KOPT-K1 (cell line): ENCODE results near the gene RPL14.

Experiments
- H3K27ac ChIP-seq: fragments of 200-600 bp; sonication (generic); 2 replicates; pipeline ENCODE4 v1.5.1; 2016; ENCODE audit warnings: antibody characterized with exemption, mild to moderate bottlenecking, low read depth, low read length; ENCODE audit not compliant: poor library complexity, severe bottlenecking
- H3K36me3 ChIP-seq: fragments of 200-600 bp; sonication (generic); 2 replicates; pipeline ENCODE4 v1.5.1; 2017; ENCODE audit warnings: antibody characterized with exemption, mild to moderate bottlenecking, low read length, moderate library complexity; ENCODE audit not compliant: insufficient read depth
- H3K9me3 ChIP-seq: fragments of 200-600 bp; sonication (generic); 2 replicates; pipeline ENCODE4 v1.5.1; 2017; ENCODE audit warnings: antibody characterized with exemption, low read length, mild to moderate bottlenecking; ENCODE audit not compliant: insufficient read depth, poor library complexity, severe bottlenecking

RPL14 gene

GRCh38 chr3:40487172-40487571 is 30.0 kb downstream of the RPL14 start:
- Histone ChIP-seq H3K36me3 (no peaks in the 10 kb centered on the region), H3K27ac (no peak overlapping the region)

GRCh38 chr3:40490916-40491315 is 33.8 kb downstream of the RPL14 start:
- Histone ChIP-seq H3K36me3 (no peaks in the 10 kb centered on the region), H3K27ac (no peak overlapping the region), H3K9me3 (peaks cover 23% of the 10 kb centered on the region)

More at GRCh38 chr3:40487172-40487571, 30.0 kb downstream of the RPL14 start:
- peaks cover 23% of the 10 kb centered on the region for H3K9me3 ChIP-seq

GRCh38 chr3:40494698-40495097 is 37.6 kb downstream of the RPL14 start:
- Histone ChIP-seq H3K9me3 (no peaks in the 10 kb centered on the region), H3K36me3 (no peaks in the 10 kb centered on the region), H3K27ac (no peak overlapping the region)

- no peaks in the 10 kb centered on the region for H3K36me3 ChIP-seq
- H3K9me3 ChIP-seq = no peaks in the 10 kb centered on the region
- H3K27ac ChIP-seq = no peak overlapping the region
Observed at GRCh38 chr3:40497288-40497687, 40.1 kb downstream of the RPL14 start.

GRCh38 chr3:40499952-40500351 is 42.8 kb downstream of the RPL14 start:
- Histone ChIP-seq H3K36me3 (no peaks in the 10 kb centered on the region), H3K27ac (no peak overlapping the region), H3K9me3 (no peaks in the 10 kb centered on the region)

GRCh38 chr3:40502034-40502433 is 44.9 kb downstream of the RPL14 start:
- no peaks in the 10 kb centered on the region for H3K9me3 ChIP-seq
- H3K36me3 ChIP-seq = no peaks in the 10 kb centered on the region
- H3K27ac ChIP-seq = no peak overlapping the region

- Histone ChIP-seq H3K27ac (no peak overlapping the region), H3K36me3 (no peaks in the 10 kb centered on the region), H3K9me3 (no peaks in the 10 kb centered on the region)
Observed at GRCh38 chr3:40504636-40505430, 47.7 kb downstream of the RPL14 start.

GRCh38 chr3:40505599-40506462 is 48.7 kb downstream of the RPL14 start, which contains the start of gene ZNF620:
ZNF620 (plus strand) TSS chr3:40506039; CDS start chr3:40506353, 314 bp downstream.
- no peaks in the 10 kb centered on the region for H3K36me3 ChIP-seq
- no peaks in the 10 kb centered on the region for H3K9me3 ChIP-seq
- H3K27ac ChIP-seq = no peak within 1 kb of the TSS

- Histone ChIP-seq H3K36me3 (no peaks in the 10 kb centered on the region), H3K27ac (no peak overlapping the region), H3K9me3 (no peaks in the 10 kb centered on the region)
Observed at GRCh38 chr3:40511031-40511718, 54.0 kb downstream of the RPL14 start.

- H3K9me3 ChIP-seq = no peaks in the 10 kb centered on the region
- no peak overlapping the region for H3K27ac ChIP-seq
- no peaks in the 10 kb centered on the region for H3K36me3 ChIP-seq
Observed at GRCh38 chr3:40516201-40516600, 59.1 kb downstream of the RPL14 start.

- H3K27ac ChIP-seq = no peak overlapping the region
- H3K36me3 ChIP-seq = no peaks in the 10 kb centered on the region
- no peaks in the 10 kb centered on the region for H3K9me3 ChIP-seq
Observed at GRCh38 chr3:40518067-40518466, 60.9 kb downstream of the RPL14 start.
